NCI-H2107 (cell line): ENCODE results near the gene AKAP1.

ENCODE experiments used
- DNase-seq: peaks from one replicate; lab custom pipeline; 2025; lab: John Stamatoyannopoulos, UW

AKAP1 gene

DNA sequence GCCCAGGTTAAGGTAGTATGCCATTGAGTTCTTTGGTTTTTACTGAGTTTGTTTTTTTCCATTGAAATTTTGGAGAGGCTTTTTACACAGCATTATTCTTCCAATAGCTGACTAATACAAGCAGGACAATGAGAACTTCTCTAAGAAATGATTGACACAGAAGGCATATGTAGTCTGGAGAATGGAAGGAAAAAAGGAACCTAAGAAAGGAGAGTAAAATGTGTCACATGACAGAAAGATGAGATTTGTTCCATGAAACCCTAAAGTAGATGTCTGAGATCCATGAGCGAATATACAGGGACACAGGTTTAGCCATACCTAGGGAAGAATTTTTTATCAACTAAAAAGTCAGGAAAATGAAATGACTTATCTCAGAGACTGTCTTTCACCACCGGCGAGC lies 80.7 kb downstream of the AKAP1 start:
- no peak for DNase-seq

DNA sequence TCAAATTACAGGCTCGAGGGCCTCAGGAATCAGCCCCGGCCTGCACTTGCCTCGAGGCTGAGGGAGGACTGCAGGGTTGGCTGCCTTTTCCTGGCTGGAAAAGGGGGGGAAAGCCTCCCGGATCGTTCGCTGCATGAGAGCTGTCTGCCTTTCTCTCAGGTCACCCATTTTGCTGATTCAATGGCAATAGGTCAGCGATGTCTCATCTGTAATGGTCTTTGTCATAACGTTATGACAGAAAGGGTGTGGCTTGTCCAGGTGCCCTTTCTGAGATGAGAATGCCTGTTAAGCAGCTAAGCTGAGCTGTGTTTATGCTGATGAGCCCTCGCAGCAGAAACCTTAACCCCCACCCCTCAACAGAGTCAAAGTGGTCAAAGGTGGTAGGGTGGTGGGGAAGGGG lies 81.8 kb downstream of the AKAP1 start:
- no peak for DNase-seq

- no peak for DNase-seq
Measured at GRCh38 chr17:57168695-57169094, 83.6 kb downstream of the AKAP1 start.

- DNase-seq, result no peak
Measured at GRCh38 chr17:57170866-57171265, 85.8 kb downstream of the AKAP1 start.
